NCI-H2227 (cell line): ENCODE results near the gene UGT1A4.

Experiments used
- DNase-seq: peaks from one replicate; lab custom pipeline; 2025; ENCODE audit not compliant: unreplicated experiment; lab: John Stamatoyannopoulos, UW

Gene UGT1A4

DNA sequence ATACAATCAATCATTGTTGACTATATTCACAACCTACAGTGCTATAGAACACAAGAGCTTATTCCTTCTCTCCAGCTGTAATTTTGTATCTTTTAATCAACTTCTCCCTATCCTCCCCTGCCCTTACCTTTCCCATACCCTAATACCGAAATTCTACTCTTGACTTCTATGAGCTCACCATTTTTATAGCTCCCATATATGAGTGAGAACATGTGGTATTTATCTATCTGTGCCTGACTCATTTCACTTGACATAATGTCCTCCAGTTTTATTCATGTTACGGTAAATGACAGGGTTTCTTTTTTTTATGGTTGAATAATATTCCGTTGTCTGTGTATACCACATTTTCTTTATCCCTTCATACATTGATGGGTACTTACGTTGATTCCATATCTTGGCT, 62.2 kb downstream of the UGT1A4 start:
- no peak for DNase-seq

- DNase-seq = no peak
These were observed 71.0 kb downstream of the UGT1A4 start for GRCh38 chr2:233789554-233789953.

DNA sequence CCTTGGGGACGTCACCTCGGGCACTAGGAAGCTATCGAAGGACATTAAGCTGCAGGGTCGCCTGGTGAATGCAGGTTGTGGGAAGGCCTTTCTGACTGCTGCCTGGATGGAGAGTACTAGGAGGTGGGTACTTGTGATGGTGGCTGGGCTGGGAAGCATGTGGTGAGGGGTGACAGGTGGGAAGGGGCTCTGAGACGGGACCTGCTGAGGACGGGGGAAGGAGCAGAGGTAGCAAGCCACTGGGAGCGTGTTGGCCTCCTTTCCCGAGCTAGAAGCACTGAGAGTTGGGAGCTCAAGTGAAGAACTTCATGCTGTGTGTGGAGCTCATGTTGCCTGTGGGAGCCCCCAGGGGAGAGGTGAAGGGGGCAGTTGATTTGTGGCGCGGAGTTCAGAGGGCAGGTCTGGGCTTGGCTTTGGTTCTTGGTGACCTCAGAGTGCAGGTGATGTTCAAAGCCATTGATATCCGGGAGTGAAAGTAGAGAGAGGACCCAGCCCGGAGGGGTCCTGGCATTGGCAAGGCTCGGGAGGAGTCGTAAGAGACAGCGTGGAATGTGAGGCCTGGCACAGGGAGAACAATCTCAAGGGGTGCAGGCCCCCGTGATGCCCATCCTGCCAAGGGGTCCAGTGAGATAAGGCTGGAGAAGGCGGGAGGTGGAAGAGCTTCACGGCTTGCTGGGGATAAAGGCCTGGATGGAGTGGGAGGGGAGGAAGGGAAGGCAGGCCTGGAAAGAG, 72.8 kb downstream of the UGT1A4 start:
- no peak for DNase-seq

DNA sequence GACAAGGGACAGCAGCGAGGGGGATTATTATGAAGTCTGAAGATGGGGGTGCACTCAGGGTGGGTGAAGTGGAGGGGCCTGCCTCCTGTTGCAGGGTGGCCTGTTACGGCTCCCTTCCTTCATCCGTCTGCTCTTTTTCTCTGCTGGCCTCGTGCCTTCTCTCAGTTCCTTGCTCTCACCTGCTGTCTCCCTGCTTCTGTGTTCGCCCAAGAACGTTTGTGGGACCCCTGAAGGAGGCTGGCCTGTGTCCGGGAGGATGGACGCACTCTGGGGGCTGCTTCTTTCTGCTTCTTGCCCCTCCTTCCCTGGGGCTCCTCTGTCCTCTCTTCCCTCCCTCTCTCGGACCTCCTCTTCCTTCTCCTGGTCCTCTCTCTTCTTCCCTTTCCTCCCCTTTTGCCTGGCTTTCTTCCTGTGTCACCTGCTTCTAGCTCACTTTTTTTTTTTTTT, 73.4 kb downstream of the UGT1A4 start:
- no peak for DNase-seq

DNA sequence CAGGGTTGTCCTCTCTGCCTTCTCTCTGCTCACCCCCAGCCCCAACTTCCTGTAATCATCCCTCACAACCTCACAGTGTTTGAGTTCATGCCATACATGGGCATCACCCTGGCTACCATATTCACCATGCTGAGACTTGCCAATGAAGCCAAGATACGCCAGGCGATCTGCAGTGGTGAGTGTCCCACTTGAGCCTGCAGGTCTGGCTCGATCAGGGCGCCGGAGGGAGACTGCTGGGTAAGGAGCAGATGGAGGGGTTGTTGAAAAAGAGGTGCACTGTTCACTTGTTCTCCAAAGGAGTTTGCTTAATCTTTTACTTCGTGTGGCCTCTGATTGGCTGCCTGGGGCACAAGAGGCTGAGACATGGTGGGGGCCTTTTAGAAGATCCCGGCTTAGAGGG, 74.2 kb downstream of the UGT1A4 start:
- no peak for DNase-seq

DNA sequence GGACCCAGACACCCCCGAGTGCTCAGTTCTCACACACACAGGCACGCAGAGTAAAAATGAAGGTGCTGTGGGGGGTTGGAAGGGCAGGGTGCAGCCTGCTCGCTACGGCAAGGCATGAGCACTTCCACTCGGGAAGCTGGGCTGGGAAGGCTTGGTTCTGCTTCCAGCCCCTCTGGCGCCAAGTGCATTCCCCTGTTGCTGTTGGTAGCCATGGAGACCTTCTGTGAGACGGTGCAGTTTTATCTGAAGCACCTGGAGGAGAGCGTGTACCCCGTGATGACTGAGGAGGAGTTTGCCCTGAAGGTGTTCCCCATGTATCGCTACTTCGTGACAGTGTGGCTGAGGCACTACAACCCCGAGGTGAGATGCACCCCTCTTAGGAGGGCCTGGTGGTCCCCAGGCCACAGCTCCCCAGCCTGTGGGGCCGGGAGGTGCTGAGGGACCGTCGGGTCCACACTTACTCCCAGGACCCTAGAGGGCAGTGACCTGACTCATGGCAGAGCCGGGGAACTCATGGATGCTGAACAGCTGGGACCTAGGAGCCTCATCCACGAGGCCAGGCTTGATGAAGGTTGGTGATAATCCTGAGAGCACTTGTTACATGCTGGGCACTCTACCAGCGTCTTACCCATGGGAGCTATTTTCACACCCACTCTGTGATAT, 75.1 kb downstream of the UGT1A4 start:
- DNase-seq = no peak

- DNase-seq = no peak
These were observed 75.7 kb downstream of the UGT1A4 start for GRCh38 chr2:233794128-233794658.

GRCh38 chr2:233795735-233796171, 77.2 kb downstream of the UGT1A4 start:
- DNase-seq = no peak

- DNase-seq = no peak
These were observed 77.7 kb downstream of the UGT1A4 start for GRCh38 chr2:233796254-233796653.

DNA sequence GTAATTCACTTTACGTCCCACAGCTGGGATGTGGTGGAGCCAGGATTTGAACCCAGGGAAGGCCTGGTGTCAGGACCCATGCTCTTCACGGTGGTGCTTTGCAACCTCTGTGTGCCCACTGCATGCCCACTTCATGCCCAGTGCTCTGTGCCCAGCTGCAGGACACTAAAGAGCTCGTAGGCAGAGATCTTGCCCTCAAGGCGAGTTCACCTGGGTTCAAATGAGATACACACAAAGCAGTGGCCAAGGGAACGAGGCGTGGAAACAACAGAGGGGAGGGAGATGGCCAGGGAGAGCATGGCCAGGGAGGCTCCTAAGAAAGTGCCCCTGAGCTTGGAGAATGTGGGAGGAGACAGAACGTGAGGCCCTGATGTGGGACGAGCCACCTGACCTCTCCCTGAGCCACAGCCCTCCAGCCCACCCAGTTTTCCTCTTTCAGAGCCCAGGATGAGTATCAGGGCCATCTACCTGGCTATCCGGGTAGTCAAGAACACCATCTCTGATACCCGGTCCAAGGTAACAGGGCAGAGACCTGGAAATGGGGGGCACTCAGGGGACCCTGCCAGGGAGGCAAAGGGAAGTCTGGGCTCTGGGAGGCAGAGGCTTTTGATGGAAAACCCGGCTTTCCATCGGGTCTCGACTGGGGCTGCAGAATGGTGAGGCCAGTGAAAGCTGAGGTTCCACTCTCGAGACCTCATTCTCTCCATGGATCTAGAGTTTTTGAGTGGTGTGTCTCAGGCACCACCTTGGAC, 80.0 kb downstream of the UGT1A4 start:
- no peak for DNase-seq

- no peak for DNase-seq
These were observed 80.6 kb downstream of the UGT1A4 start for GRCh38 chr2:233799087-233799665.

DNA sequence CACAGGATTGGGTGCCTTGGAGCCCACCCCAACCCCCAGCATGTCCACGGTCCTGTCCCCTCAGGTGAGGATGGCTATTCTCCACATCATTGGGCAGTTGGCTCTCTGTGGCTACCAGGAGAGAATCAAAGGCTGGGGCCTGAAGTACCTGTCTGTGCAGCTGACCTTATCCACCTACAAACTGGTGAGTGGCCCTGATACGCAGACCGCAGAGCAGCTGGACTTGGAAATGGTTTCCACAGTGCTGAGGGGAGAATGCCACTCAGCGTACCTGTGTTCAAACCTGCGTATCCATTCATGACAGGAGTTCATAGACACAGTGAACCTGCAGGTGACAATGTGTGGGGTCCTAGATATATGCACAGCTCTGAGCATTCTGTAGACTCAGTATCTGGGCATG, 81.2 kb downstream of the UGT1A4 start:
- DNase-seq = no peak

GRCh38 chr2:233800208-233800607, 81.7 kb downstream of the UGT1A4 start:
- DNase-seq = no peak

GRCh38 chr2:233801357-233802131, 83.0 kb downstream of the UGT1A4 start:
- no peak for DNase-seq

- no peak for DNase-seq
These were observed 83.7 kb downstream of the UGT1A4 start for GRCh38 chr2:233802132-233802815.

DNA sequence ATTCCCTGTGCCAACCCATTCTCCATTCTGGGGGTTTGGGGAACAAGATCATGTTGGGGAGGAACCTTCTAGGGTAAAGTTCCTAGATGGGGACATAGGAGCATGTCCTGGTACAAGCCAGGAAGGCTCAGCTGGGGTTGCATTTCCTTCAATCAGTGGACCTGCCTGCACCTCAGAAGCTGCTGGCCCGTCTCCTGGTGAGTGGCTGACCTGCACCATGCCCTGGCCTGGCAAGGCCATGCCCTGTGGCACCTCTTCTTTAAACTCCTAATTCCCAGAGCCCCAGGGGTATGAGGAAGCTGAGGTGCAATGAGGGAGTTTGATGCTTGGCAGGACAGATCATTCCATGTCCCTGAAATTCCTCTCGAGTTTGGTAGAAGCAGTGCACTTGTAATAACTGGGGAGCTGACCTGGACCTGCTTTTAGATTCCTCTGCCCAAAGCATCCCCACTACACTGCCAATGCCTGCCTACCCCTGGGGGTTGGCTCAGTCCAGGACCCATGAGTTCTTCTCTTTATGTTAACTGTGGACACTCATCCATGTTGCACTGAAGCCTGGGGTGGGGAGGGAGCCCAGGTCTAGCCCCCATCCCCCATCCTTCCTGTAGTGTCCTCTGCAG, 84.9 kb downstream of the UGT1A4 start:
- DNase-seq = no peak

DNA sequence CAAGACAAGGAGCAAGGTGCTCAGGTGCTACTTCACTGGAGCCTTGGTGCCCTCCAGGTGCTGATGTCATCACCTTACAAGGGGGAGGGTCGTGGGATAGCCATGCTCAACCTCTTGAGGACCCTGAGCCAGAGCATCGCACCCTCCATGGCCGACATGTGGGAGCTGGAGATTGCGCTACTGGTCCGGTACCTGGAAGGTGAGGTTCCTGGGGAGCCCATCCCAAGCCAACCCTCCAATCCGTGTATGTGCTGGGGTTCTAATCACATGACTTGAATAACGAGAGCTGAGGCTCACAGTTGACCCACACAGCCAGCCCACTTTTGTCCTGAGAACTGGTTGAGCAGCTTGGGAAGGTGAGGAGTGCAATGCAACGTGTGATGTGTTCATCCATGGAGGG, 85.5 kb downstream of the UGT1A4 start:
- DNase-seq = no peak

DNA sequence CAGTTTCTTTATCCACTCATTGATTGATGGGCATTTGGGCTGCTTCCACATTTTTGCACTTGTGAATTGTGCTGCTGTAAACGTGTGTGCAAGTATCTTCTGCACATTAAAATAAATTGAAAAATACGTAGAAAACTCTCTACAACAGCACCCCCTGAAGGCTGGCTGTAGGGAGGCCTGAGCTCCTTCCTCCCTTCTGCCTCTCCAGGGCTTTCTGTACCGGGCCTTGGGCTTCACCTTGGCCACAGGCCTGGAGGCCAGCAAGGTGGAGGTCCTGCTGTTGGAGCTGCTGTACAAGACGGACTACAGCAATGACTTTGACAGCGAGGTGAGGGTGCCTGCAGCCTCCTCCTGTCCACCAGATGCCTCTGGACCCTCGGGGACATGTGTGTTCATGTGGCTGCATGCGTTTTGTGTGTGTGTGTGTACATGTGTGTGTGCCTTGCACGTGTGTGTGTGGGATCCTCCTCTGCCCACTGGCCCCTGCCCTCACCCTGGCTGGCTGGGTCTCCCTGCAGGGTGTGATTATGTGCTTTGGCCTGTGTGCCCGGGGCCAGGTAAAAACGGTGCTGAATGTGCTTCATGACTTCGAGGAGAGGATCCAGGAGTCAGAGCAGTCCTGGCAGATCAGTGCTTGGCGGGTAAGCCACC, 88.8 kb downstream of the UGT1A4 start:
- DNase-seq = no peak
